ENCODE results near the gene IL10RA. TPM values are rescaled to one million over a fixed set of nuclear protein-coding genes. Genes with fewer than 3 reads are reported as not detected.

Gene IL10RA
- total RNA-seq, 3 donors from 2014 or later = 9.3 to 25.9 (median 12.5) TPM

DNA sequence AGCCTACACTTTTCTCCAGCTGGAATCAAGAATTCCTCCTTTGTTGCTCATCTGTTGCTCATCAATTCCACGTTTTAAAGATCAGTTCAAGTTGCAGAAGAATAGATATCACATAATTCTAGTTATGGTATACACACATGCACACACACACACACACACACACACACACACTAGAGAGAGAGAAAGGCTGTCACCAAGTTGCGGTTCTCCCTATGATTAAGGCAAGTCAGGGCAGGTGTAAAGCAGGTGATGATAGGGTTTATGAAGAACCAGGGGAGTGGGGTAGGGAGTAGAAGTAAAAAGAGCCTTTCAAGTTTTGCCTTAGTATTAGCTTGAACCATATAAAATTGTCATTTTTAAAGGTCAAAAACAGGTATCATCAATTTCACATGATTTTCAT lies 59.0 kb downstream of the IL10RA start:
- intact Hi-C loops (cut with DNase I, micrococcal nuclease) = no loop called here
- ATAC-seq = no peak

DNA sequence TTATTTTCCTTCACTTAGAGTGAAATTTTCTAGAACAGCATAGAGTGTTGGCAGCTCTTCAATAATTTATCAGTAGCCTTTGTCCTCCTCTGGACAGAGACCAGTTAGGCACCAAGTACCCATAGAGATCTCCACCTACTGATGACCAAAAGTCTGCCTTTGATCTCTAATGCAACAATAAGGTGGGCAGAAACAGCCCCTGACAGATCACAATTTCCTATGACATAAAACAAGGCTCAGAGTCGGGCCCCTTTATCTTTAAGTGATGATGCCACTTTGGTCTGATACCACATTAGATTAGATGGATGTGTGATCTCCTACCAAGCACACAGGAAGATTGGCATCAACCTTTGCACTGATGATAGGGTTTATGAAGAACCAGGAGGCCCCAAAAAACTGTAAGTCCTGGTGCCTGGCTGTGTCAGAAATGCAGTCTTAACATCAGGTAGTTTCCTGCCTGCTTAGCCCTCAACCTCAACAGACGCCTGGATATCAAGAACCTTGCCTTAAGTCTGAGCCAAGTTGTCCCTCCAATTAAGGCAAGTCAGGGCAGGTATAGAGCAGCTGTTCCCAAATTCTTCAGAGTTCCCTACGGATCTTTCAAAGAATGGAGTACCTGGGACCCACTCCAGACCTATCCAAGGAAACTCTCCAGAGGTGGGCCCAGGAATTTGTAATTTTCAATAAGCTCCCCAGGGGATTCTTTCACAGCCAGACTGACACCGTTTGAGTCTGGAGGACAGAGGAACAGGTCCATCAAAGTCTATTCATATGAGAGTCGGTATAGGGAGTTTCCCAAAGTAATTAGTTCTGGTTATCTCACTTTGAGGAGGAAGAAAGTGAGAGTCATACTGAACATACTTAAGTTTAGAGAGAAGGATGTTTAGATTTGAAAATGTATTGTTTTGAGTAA lies 60.1 kb downstream of the IL10RA start:
- TF ChIP-seq, protein P1, sequence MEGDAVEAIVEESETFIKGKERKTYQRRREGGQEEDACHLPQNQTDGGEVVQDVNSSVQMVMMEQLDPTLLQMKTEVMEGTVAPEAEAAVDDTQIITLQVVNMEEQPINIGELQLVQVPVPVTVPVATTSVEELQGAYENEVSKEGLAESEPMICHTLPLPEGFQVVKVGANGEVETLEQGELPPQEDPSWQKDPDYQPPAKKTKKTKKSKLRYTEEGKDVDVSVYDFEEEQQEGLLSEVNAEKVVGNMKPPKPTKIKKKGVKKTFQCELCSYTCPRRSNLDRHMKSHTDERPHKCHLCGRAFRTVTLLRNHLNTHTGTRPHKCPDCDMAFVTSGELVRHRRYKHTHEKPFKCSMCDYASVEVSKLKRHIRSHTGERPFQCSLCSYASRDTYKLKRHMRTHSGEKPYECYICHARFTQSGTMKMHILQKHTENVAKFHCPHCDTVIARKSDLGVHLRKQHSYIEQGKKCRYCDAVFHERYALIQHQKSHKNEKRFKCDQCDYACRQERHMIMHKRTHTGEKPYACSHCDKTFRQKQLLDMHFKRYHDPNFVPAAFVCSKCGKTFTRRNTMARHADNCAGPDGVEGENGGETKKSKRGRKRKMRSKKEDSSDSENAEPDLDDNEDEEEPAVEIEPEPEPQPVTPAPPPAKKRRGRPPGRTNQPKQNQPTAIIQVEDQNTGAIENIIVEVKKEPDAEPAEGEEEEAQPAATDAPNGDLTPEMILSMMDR (IDR thresholded peaks at IDR 0.05) = no peak

More for the DNA sequence above, 59.0 kb downstream of the IL10RA start:
- TF ChIP-seq, protein P1 (IDR thresholded peaks at IDR 0.05) = no peak
- no peaks in the 10 kb centered on the region for H3K9me3 ChIP-seq
- H3K4me1 ChIP-seq (ENCODE audit: low read depth) = no peaks in the 10 kb centered on the region
- no peaks in the 10 kb centered on the region for H3K36me3 ChIP-seq (ENCODE audit: low read depth)
- DNase-seq = no peak
- H3K4me3 ChIP-seq = no peak overlapping the region

GRCh38 chr11:118046964-118047700 lies 60.9 kb downstream of the IL10RA start:
- Histone ChIP-seq H3K4me3 (no peak overlapping the region), H3K9me3 (no peaks in the 10 kb centered on the region), H3K36me3 (ENCODE audit: low read depth) (no peaks in the 10 kb centered on the region), H3K4me1 (ENCODE audit: low read depth) (no peaks in the 10 kb centered on the region)
- intact Hi-C loops (cut with DNase I, micrococcal nuclease) = no loop called here
- TF ChIP-seq, protein P1 (IDR thresholded peaks at IDR 0.05) = no peak
- DNase-seq (no peak), ATAC-seq (no peak)

More for the DNA sequence above, 60.1 kb downstream of the IL10RA start:
- no peaks in the 10 kb centered on the region for H3K36me3 ChIP-seq (ENCODE audit: low read depth)
- H3K4me1 ChIP-seq (ENCODE audit: low read depth) = no peaks in the 10 kb centered on the region
- no peaks in the 10 kb centered on the region for H3K9me3 ChIP-seq
- ATAC-seq (peak; percentile 34), DNase-seq (no peak)
- intact Hi-C loops (cut with DNase I, micrococcal nuclease) = no loop called here
- no peak overlapping the region for H3K4me3 ChIP-seq

GRCh38 chr11:118047749-118048148 lies 61.6 kb downstream of the IL10RA start:
- H3K36me3 ChIP-seq (ENCODE audit: low read depth) = no peaks in the 10 kb centered on the region
- TF ChIP-seq, protein P1 (IDR thresholded peaks at IDR 0.05) = no peak

DNA sequence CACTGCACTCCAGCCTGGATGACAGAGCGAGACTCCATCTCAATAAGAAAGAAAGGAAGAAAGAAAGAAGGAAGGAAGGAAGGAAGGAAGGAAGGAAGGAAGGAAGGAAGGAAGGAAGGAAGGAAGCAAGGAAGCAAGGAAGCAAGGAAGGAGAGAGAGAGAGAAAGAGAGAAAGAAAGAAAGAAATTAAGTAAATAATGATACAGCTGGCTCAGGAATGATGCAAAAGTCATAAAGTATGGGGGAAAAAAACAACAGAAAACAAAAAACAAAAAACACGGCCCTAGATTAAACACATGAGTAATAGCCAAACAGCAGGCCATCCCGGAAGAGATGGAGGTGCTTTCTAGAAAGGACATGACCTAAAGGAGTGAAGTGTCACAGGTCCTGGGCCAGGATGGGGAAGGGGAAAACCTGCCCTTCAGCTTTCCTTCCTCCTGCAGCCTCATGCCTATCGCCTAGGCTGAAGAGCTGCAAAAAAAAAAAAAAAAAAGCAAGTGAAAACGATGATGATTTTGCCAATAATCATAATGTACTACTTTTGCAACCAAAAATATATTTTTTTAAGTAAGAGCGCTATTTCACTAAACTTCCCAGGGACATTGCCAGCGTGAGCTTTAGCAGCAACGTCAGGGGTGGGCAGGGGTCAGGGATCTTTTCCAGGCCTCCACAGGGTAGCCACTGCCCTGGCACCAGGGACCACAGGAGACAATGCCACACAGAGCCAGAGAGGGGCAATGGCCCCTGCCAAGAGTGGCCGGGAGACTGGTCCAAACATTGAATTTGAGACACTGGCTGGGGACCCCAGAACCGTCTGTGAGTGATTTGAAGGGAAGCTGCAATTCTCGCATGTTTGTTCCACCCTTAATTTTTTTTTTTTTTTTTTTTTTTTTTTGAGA lies 62.5 kb downstream of the IL10RA start:
- Histone ChIP-seq H3K4me1 (ENCODE audit: low read depth) (no peaks in the 10 kb centered on the region), H3K36me3 (ENCODE audit: low read depth) (no peaks in the 10 kb centered on the region), H3K9me3 (no peaks in the 10 kb centered on the region), H3K4me3 (no peak overlapping the region)
- intact Hi-C loops (cut with DNase I, micrococcal nuclease) = no loop called here
- ATAC-seq (no peak), DNase-seq (no peak)
- TF ChIP-seq, protein P1 (IDR thresholded peaks at IDR 0.05) = no peak

More at GRCh38 chr11:118047749-118048148, 61.6 kb downstream of the IL10RA start:
- Histone ChIP-seq H3K9me3 (no peaks in the 10 kb centered on the region), H3K4me3 (no peak overlapping the region), H3K4me1 (ENCODE audit: low read depth) (no peaks in the 10 kb centered on the region)
- no peak for DNase-seq
- intact Hi-C loops (cut with DNase I, micrococcal nuclease) = no loop called here
- no peak for ATAC-seq

All from mucosa of descending colon (tissue), 3 donors.